ENCODE data around the gene FH. TPM values are rescaled to one million over a fixed set of nuclear protein-coding genes. Genes with fewer than 3 reads are reported as not detected.

The FH gene
- total RNA-seq, 1 donor from 2014 or later = 98.1 TPM

- no peak for DNase-seq (ENCODE audit: low read depth in 2 of 2)
Measured at GRCh38 chr1:241460098-241460873, 59.3 kb downstream of the FH start.

GRCh38 chr1:241459186-241459802 is 60.3 kb downstream of the FH start:
- no peak for DNase-seq (ENCODE audit: low read depth in 2 of 2)

GRCh38 chr1:241457421-241457820 is 62.1 kb downstream of the FH start:
- no peak for DNase-seq (ENCODE audit: low read depth in 2 of 2)

DNA sequence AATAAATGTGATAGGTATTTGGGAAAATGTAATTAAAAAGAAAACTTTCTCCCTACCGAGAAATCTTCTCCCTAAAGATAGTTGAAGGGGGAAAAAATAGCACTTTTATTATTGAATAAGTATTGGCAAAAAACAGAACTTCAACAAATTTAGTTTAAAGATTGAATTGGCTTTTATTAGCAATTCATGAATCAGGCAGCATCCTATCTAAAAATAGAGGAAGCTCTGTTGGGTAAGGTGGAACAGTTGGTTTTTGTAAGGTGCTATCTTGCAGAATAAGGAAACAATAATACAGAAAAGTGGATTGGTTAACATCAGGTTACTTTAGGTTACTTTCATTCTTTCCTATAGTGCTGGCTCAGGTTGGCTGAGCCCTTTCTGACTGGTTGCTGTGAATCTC is 62.8 kb downstream of the FH start:
- no peak for DNase-seq (ENCODE audit: low read depth in 2 of 2)

- no peak for DNase-seq (ENCODE audit: low read depth in 2 of 2)
Measured at GRCh38 chr1:241453732-241454131, 65.8 kb downstream of the FH start.

GRCh38 chr1:241451956-241452355 is 67.6 kb downstream of the FH start:
- no peak for DNase-seq (ENCODE audit: low read depth in 2 of 2)

Other genes starting within 250 kb of the FH start
- gene RGS7, start 162.6 kb downstream of the FH start, total RNA-seq = under 0.01 and 0.13 TPM in 2 replicates
- not detected in 2 replicates for gene KMO, start 12.6 kb upstream of the FH start, total RNA-seq
- 11.3 and 13.6 TPM in 2 replicates for gene CHML, start 120.6 kb upstream of the FH start, total RNA-seq
- 12.1 and 12.7 TPM in 2 replicates for gene OPN3, start 120.6 kb upstream of the FH start, total RNA-seq
- not detected in 2 replicates for gene WDR64, start 132.5 kb upstream of the FH start, total RNA-seq

Measured in dermis microvascular lymphatic vessel endothelial cell (primary cell).